ENCODE measurements around the gene KBTBD4. TPM values are rescaled to one million over a fixed set of nuclear protein-coding genes. Genes with fewer than 3 reads are reported as not detected.
A peak's percentile ranks its signal among the peaks of the same experiment; 100 is the strongest.

KBTBD4 gene
- total RNA-seq, 6 experiments from 2014 or later: 6.5 to 9.2 (median 7.3) TPM

DNA sequence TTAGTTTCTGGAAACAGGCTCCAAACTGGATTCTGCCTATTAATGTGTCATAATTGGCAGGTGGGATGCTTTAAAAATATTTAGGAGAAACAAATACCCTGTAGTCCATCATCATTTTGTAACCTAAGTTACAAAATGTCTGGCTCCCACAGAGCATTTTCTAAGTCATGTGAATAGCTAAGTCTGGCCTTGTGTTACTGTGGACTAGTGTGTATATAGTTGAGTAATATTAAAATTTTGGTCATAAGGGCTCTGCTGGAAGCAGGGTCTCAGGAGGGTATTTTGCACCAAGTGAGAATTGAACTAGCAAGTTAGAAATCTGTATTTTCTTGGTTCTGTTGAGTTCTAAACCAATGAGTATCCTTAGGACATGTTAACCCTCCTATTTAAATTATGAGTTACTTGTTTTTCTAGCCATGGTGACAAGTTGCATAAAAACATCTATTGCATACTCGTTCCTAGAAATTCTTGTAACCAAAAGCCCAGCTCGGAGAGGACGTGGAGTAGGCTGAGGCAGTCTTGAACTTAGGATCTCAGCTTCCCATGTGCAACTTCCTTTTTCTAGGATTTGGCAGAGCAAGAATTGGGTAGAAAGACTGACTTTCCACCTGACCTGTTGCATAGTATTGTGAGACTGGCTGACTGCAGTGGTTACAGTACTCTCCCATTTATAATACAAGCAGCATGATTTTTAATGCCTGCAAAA lies 8.0 kb downstream of the KBTBD4 start:
- Histone ChIP-seq H3K27ac (no peak overlapping the region), H3K36me3 (peaks cover 0 to 27% (median 3%) of the 10 kb centered on the region in 4 donors), H3K9me3 (no peaks in the 10 kb centered on the region), H3K4me1 (peaks cover 0 to 29% (median 9%) of the 10 kb centered on the region in 4 donors), H3K4me3 (no peak overlapping the region), H3K27me3 (no peaks in the 10 kb centered on the region)
- intact Hi-C loops (cut with DNase I): no loop called here
- no peak for DNase-seq
- no peak for ATAC-seq
- no peak for TF ChIP-seq POLR2A (IDR thresholded peaks at IDR 0.05)
- TF ChIP-seq, protein P1, sequence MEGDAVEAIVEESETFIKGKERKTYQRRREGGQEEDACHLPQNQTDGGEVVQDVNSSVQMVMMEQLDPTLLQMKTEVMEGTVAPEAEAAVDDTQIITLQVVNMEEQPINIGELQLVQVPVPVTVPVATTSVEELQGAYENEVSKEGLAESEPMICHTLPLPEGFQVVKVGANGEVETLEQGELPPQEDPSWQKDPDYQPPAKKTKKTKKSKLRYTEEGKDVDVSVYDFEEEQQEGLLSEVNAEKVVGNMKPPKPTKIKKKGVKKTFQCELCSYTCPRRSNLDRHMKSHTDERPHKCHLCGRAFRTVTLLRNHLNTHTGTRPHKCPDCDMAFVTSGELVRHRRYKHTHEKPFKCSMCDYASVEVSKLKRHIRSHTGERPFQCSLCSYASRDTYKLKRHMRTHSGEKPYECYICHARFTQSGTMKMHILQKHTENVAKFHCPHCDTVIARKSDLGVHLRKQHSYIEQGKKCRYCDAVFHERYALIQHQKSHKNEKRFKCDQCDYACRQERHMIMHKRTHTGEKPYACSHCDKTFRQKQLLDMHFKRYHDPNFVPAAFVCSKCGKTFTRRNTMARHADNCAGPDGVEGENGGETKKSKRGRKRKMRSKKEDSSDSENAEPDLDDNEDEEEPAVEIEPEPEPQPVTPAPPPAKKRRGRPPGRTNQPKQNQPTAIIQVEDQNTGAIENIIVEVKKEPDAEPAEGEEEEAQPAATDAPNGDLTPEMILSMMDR (IDR thresholded peaks at IDR 0.05): no peak
- WGBS (ENCODE audit: insufficient coverage, low coverage, low lambda C conversion rate, missing lambda C conversion rate): 52% methylated on average over 3 of the region's 3 CpGs

- TF ChIP-seq, protein P1 (IDR thresholded peaks at IDR 0.05): no peak
- TF ChIP-seq POLR2A (IDR thresholded peaks at IDR 0.05): no peak
- intact Hi-C loops (cut with DNase I): no loop called here
- DNase-seq: no peak
Observed at GRCh38 chr11:47569646-47570045, 9.1 kb downstream of the KBTBD4 start.

GRCh38 chr11:47566149-47566698 lies 12.5 kb downstream of the KBTBD4 start:
- Histone ChIP-seq H3K4me3 (peak overlapping the region; percentile 84 to 97 (median 91)), H3K9me3 (no peaks in the 10 kb centered on the region), H3K4me1 (peaks cover 0 to 13% (median 0%) of the 10 kb centered on the region in 4 donors), H3K27me3 (no peaks in the 10 kb centered on the region), H3K27ac (peak overlapping the region in 2 of 3 donors; percentile 71 to 73), H3K36me3 (peaks cover 0 to 4% (median 0%) of the 10 kb centered on the region in 4 donors)
- peak in 1 of 3 donors; percentile 31 for DNase-seq
- ATAC-seq: peak; percentile 36 to 49 (median 44)
- 8% methylated on average over 11 of the region's 17 CpGs for WGBS (ENCODE audit: insufficient coverage, low coverage, low lambda C conversion rate, missing lambda C conversion rate)
- intact Hi-C loops (cut with DNase I): no loop called here
- TF ChIP-seq, protein P1 (IDR thresholded peaks at IDR 0.05): no peak
- TF ChIP-seq POLR2A (IDR thresholded peaks at IDR 0.05): no peak

More at GRCh38 chr11:47569646-47570045, 9.1 kb downstream of the KBTBD4 start:
- no peak overlapping the region for H3K4me3 ChIP-seq
- WGBS (ENCODE audit: insufficient coverage, low coverage, low lambda C conversion rate, missing lambda C conversion rate): 93% methylated on average over 7 of the region's 7 CpGs
- H3K36me3 ChIP-seq: peaks cover 0 to 23% (median 3%) of the 10 kb centered on the region in 4 donors
- H3K27ac ChIP-seq: no peak overlapping the region
- peaks cover 0 to 34% (median 9%) of the 10 kb centered on the region in 4 donors for H3K4me1 ChIP-seq
- H3K9me3 ChIP-seq: no peaks in the 10 kb centered on the region
- no peaks in the 10 kb centered on the region for H3K27me3 ChIP-seq
- no peak for ATAC-seq

- TF ChIP-seq, protein P1 (IDR thresholded peaks at IDR 0.05): no peak
- peak; percentile 77 for TF ChIP-seq POLR2A (IDR thresholded peaks at IDR 0.05)
- H3K27me3 ChIP-seq: no peaks in the 10 kb centered on the region
- no peaks in the 10 kb centered on the region for H3K36me3 ChIP-seq
- H3K9me3 ChIP-seq: no peaks in the 10 kb centered on the region
- intact Hi-C loops (cut with DNase I): no loop called here
- peaks cover 0 to 12% (median 0%) of the 10 kb centered on the region in 4 donors for H3K4me1 ChIP-seq
- peak within 1 kb of the TSS; percentile 84 to 97 (median 91) for H3K4me3 ChIP-seq
- peak within 1 kb of the TSS; percentile 71 to 73 (median 73) for H3K27ac ChIP-seq
- ATAC-seq (peak; percentile 93 to 95 (median 94)), DNase-seq (peak; percentile 76 to 81 (median 80))
- WGBS (ENCODE audit: insufficient coverage, low coverage, low lambda C conversion rate, missing lambda C conversion rate): no CpG with 5 or more reads among the region's 86 CpGs
Observed at GRCh38 chr11:47565340-47566148, 13.2 kb downstream of the KBTBD4 start, which contains the start of gene PTPMT1. Gene PTPMT1, plus strand, starts transcription at chr11:47565599. Its CDS starts 24 bp downstream, at chr11:47565623.

Data from right lobe of liver (tissue), 6 donors.